Caco-2 (cell line): Measurements from ENCODE around the gene HEY2. TPM values are rescaled to one million over a fixed set of nuclear protein-coding genes. Genes with fewer than 3 reads are reported as not detected.

Source experiments
- BruUV-seq: library from RNA; stranded (reverse); fragments of 400-500 nt; replicated peaks from 2 replicates; lab custom pipeline; 2021; lab: Mats Ljungman, UMichigan
- CTCF ChIA-PET: fragments of 300-600 bp; sonication (Branson Sonifier 250); formaldehyde crosslinking; loops from one replicate; lab custom pipeline; 2022; ENCODE audit warnings: antibody characterized with exemption; lab: Charles Lee
- POLR2A ChIA-PET: fragments of 300-600 bp; sonication (Branson Sonifier 250); formaldehyde crosslinking; loops from one replicate; lab custom pipeline; 2022; ENCODE audit warnings: antibody characterized with exemption; lab: Charles Lee
- DNase-seq, 2 experiments: peaks; one replicate each; pipeline versions ENCODE4 v3.0.0 to v3.0.0-alpha.2; 2020 to 2022
- H3K27me3 ChIP-seq: replicated peaks from 2 replicates; pipeline ENCODE4 v1.6.0; 2011; ENCODE audit warnings: low read length; ENCODE audit not compliant: control insufficient read depth, insufficient read depth
- H3K36me3 ChIP-seq: 2 replicates; pipeline ENCODE4 v1.5.1; 2011; ENCODE audit warnings: low read length; ENCODE audit not compliant: control insufficient read depth, insufficient read depth
- H3K4me1 ChIP-seq: fragments of 250-450 bp; sonication (Bioruptor Pico); 2 replicates; pipeline ENCODE4 v1.5.1; 2020; ENCODE audit warnings: mild to moderate bottlenecking
- H3K4me3 ChIP-seq: 2 replicates; pipeline ENCODE4 v1.5.1; 2011; ENCODE audit warnings: low read depth, mild to moderate bottlenecking, control low read depth, low read length
- H3K9me3 ChIP-seq: fragments of 250-450 bp; sonication (Bioruptor Pico); 2 replicates; pipeline ENCODE4 v1.5.1; 2020; ENCODE audit warnings: mild to moderate bottlenecking, moderate library complexity
- H3K27ac Mint-ChIP-seq: one replicate; pipeline ENCODE4 v1.8.0; 2022; ENCODE audit warnings: mixed read lengths; ENCODE audit not compliant: unreplicated experiment
- H3K27me3 Mint-ChIP-seq: one replicate; pipeline ENCODE4 v1.8.0; 2022; ENCODE audit warnings: mixed read lengths; ENCODE audit not compliant: insufficient read depth, unreplicated experiment
- H3K36me3 Mint-ChIP-seq: one replicate; pipeline ENCODE4 v1.8.0; 2022; ENCODE audit warnings: mild to moderate bottlenecking, mixed read lengths; ENCODE audit not compliant: insufficient read depth, unreplicated experiment
- H3K4me1 Mint-ChIP-seq: one replicate; pipeline ENCODE4 v1.8.0; 2022; ENCODE audit warnings: low read depth, mixed read lengths; ENCODE audit not compliant: unreplicated experiment
- H3K4me3 Mint-ChIP-seq: one replicate; pipeline ENCODE4 v1.8.0; 2022; ENCODE audit warnings: mild to moderate bottlenecking, moderate library complexity, mixed read lengths; ENCODE audit not compliant: unreplicated experiment
- H3K9me3 Mint-ChIP-seq: one replicate; pipeline ENCODE4 v1.8.0; 2022; ENCODE audit warnings: mixed read lengths; ENCODE audit not compliant: unreplicated experiment
- CTCF ChIP-seq, 2 experiments: fragments of 200-600 bp in 1 of 2; IDR thresholded peaks; 1 replicate in 1 of 2; 2 replicates in 1 of 2; pipeline versions ENCODE4 v1.5.1 to v1.8.0; 2011 to 2022; ENCODE audit warnings: antibody characterized with exemption in 1 of 2, control low read depth in 1 of 2, inconsistent platforms in 1 of 2, low read depth in 1 of 2, low read length in 1 of 2, mild to moderate bottlenecking in 1 of 2, moderate library complexity in 1 of 2; ENCODE audit not compliant: insufficient read depth in 1 of 2, severe bottlenecking in 1 of 2, unreplicated experiment in 1 of 2
- intact Hi-C: fragments of 100-400 bp; cut with micrococcal nuclease; formaldehyde crosslinking; loops from one replicate; pipeline ENCODE4 v1.10.0; 2022; ENCODE audit not compliant: unreplicated experiment
- total RNA-seq: library from RNA; stranded (reverse); gene quantifications from 2 replicates; pipeline ENCODE4 v1.2.3, GENCODE V29; 2022

The HEY2 gene
- total RNA-seq, 1 experiment from 2014 or later, result not detected

- TF ChIP-seq CTCF (IDR thresholded peaks at IDR 0.05; ENCODE audit: insufficient read depth in 1 of 2, low read depth in 1 of 2, low read length in 1 of 2, severe bottlenecking in 1 of 2, unreplicated experiment in 1 of 2), result peak; percentile 38 to 44
- CTCF ChIA-PET, result interaction anchor here (0.7 to 1.2 kb wide), 5 partner anchors 14 to 446 kb away, joined by 3 to 14 read pairs (median 4); partner anchors contain the start of genes HINT3 and NCOA7
- Mint-ChIP-seq H3K27me3 (peaks cover 17% of the 10 kb centered on the region), H3K4me1 (peaks cover 12% of the 10 kb centered on the region), H3K27ac (no peak overlapping the region), H3K4me3 (no peak overlapping the region), H3K36me3 (no peaks in the 10 kb centered on the region), H3K9me3 (no peaks in the 10 kb centered on the region)
- H3K9me3 ChIP-seq, result no peaks in the 10 kb centered on the region
- BruUV-seq, result no TSS peak
- H3K4me1 ChIP-seq, result peaks cover 11% of the 10 kb centered on the region; the same call in 1 of the 2 replicates
- intact Hi-C loops, result loop anchor here (1.0 to 10.0 kb wide), 4 partner anchors 241 to 879 kb away; no protein-coding TSS in a partner anchor
- no peak for DNase-seq
- POLR2A ChIA-PET, result no interaction called here
- H3K4me3 ChIP-seq, result no peak overlapping the region
- H3K36me3 ChIP-seq, result no peaks in the 10 kb centered on the region
- H3K27me3 ChIP-seq, result no peaks in the 10 kb centered on the region; the same call in 1 of the 2 replicates
Observed at GRCh38 chr6:125753218-125753936, 3.9 kb downstream of the HEY2 start.

GRCh38 chr6:125753937-125754259 lies 4.5 kb downstream of the HEY2 start:
- DNase-seq, result no peak
- H3K4me1 ChIP-seq, result peaks cover 11% of the 10 kb centered on the region; the same call in 1 of the 2 replicates
- TF ChIP-seq CTCF (IDR thresholded peaks at IDR 0.05; ENCODE audit: insufficient read depth in 1 of 2, low read depth in 1 of 2, low read length in 1 of 2, severe bottlenecking in 1 of 2, unreplicated experiment in 1 of 2), result peak in 1 of 2 experiments; percentile 11
- Mint-ChIP-seq H3K4me1 (peaks cover 12% of the 10 kb centered on the region), H3K4me3 (no peak overlapping the region), H3K9me3 (no peaks in the 10 kb centered on the region), H3K27me3 (peaks cover 17% of the 10 kb centered on the region), H3K27ac (no peak overlapping the region), H3K36me3 (no peaks in the 10 kb centered on the region)
- H3K4me3 ChIP-seq, result no peak overlapping the region
- no TSS peak for BruUV-seq
- H3K9me3 ChIP-seq, result no peaks in the 10 kb centered on the region
- no peaks in the 10 kb centered on the region for H3K36me3 ChIP-seq
- ChIA-PET POLR2A (no interaction called here), CTCF (interaction anchor here (0.7 to 1.2 kb wide), 5 partner anchors 13 to 447 kb away, joined by 3 to 14 read pairs (median 4); partner anchors contain the start of genes HINT3 and NCOA7)
- intact Hi-C loops, result loop anchor here (1.0 to 10.0 kb wide), 4 partner anchors 242 to 879 kb away; no protein-coding TSS in a partner anchor
- no peaks in the 10 kb centered on the region; the same call in 1 of the 2 replicates for H3K27me3 ChIP-seq

DNA sequence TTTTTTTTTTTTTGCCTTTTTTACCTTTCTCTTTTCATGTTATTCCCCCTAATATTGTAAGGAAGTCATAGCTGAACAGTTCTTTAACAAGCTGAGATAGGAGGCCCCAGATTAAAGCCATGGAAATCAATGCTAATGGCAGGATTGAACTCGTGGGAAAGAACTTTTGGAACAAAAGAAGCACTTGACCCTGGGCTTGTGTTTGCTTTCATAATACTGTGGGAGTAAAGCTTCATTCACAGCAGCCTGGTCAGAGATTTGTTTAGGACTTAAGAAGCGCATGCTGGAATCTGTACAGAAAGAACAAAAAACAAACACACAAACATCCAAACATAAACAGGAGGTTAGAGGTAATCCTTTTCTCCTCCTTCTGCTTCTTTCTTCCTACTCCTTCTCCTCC lies 5.1 kb downstream of the HEY2 start:
- Mint-ChIP-seq H3K4me1 (peaks cover 12% of the 10 kb centered on the region), H3K9me3 (no peaks in the 10 kb centered on the region), H3K4me3 (no peak overlapping the region), H3K36me3 (no peaks in the 10 kb centered on the region), H3K27ac (no peak overlapping the region), H3K27me3 (peaks cover 24% of the 10 kb centered on the region)
- ChIA-PET POLR2A (interaction anchor here (0.7 kb wide), 1 partner anchor 24 kb away, joined by 4 read pairs; no protein-coding TSS in a partner anchor), CTCF (interaction anchor here (0.6 to 1.0 kb wide), 2 partner anchors 202 to 447 kb away, joined by 3 to 4 read pairs; partner anchors contain the start of gene HINT3)
- Histone ChIP-seq H3K4me1 (peaks cover 11% of the 10 kb centered on the region; the same call in 1 of the 2 replicates), H3K9me3 (no peaks in the 10 kb centered on the region), H3K36me3 (no peaks in the 10 kb centered on the region), H3K4me3 (no peak overlapping the region), H3K27me3 (no peaks in the 10 kb centered on the region; the same call in 1 of the 2 replicates)
- no peak for TF ChIP-seq CTCF (IDR thresholded peaks at IDR 0.05; ENCODE audit: insufficient read depth in 1 of 2, low read depth in 1 of 2, low read length in 1 of 2, severe bottlenecking in 1 of 2, unreplicated experiment in 1 of 2)
- intact Hi-C loops, result loop anchor here (5.0 to 10.0 kb wide), 2 partner anchors 242 to 880 kb away; no protein-coding TSS in a partner anchor
- no TSS peak for BruUV-seq
- DNase-seq, result no peak
